ENCODE results near the gene EVI5L. TPM values are rescaled to one million over a fixed set of nuclear protein-coding genes. Genes with fewer than 3 reads are reported as not detected.

EVI5L gene
- total and polyA plus RNA-seq, 2 of the 13 experiments (the other 11 are each of a cell fraction or from before 2014, with no cell fraction given): 1.7 to 2.4 TPM

- no peak for TF ChIP-seq ZBTB44 (CRISPR knock-in tag; IDR thresholded peaks at IDR 0.05)
- TF ChIP-seq ZNF687 (CRISPR knock-in tag; IDR thresholded peaks at IDR 0.05): peak; percentile 47
- TF ChIP-seq RELA (CRISPR knock-in tag; IDR thresholded peaks at IDR 0.05): no peak
- 0 out of 2 replicates have a peak, but pooled peaks have one; percentile 30 for TF ChIP-seq E2F5 (CRISPR knock-in tag; conservative IDR thresholded peaks at IDR 0.05)
- 0 out of 2 replicates have a peak, but pooled peaks have one; percentile 1 for TF ChIP-seq ELF3 (CRISPR knock-in tag; IDR thresholded peaks at IDR 0.05)
- no peak for TF ChIP-seq TCF7L2 (IDR thresholded peaks at IDR 0.05; ENCODE audit: low read depth, low read length)
- TF ChIP-seq PRDM10 (CRISPR knock-in tag; IDR thresholded peaks at IDR 0.05; ENCODE audit: low read depth): 0 out of 2 replicates have a peak, but pooled peaks have one; percentile 42
- no peak for TF ChIP-seq ZNF205 (CRISPR knock-in tag; IDR thresholded peaks at IDR 0.05)
- no peak for TF ChIP-seq ATF7 (IDR thresholded peaks at IDR 0.05)
- no peak for TF ChIP-seq ATF7 (CRISPR knock-in tag; IDR thresholded peaks at IDR 0.05)
- TF ChIP-seq ZBTB21 (CRISPR knock-in tag; IDR thresholded peaks at IDR 0.05): no peak
- peak; percentile 54; the same call in 1 of the 2 replicates for TF ChIP-seq KLF6 (CRISPR knock-in tag; IDR thresholded peaks at IDR 0.05)
- 0 out of 2 replicates have a peak, but pooled peaks have one; percentile 55 for TF ChIP-seq DNMT3B (CRISPR knock-in tag; conservative IDR thresholded peaks at IDR 0.05)
- TF ChIP-seq RFX5 (IDR thresholded peaks at IDR 0.05; ENCODE audit: low read depth, low read length): peak; percentile 90
- TF ChIP-seq SALL1 (CRISPR knock-in tag; IDR thresholded peaks at IDR 0.05): peak; percentile 8; the same call in 1 of the 2 replicates
- peak; percentile 94 for TF ChIP-seq CREM (IDR thresholded peaks at IDR 0.05)
- TF ChIP-seq CREM (CRISPR knock-in tag; IDR thresholded peaks at IDR 0.05): peak; percentile 27; the same call in 1 of the 2 replicates
- 0 out of 2 replicates have a peak, but pooled peaks have one; percentile 26 for TF ChIP-seq HNRNPL (IDR thresholded peaks at IDR 0.05; ENCODE audit: low read depth, low read length)
- TF ChIP-seq RBM39 (IDR thresholded peaks at IDR 0.05; ENCODE audit: low read depth, low read length, poor library complexity, severe bottlenecking): peak; percentile 59
- peak; percentile 54; the same call in 1 of the 2 replicates for TF ChIP-seq DRAP1 (CRISPR knock-in tag; IDR thresholded peaks at IDR 0.05)
Observed at GRCh38 chr19:7829561-7830271, at the start of gene EVI5L (continued).
